Measurements from ENCODE around the gene OR52D1.

Gene OR52D1

GRCh38 chr11:5488385-5488784 lies at the start of gene OR52D1:
Gene OR52D1 (plus strand): TSS chr11:5488685. CDS start chr11:5488707, 22 bp downstream.
- no peak for DNase-seq

GRCh38 chr11:5441414-5441813 lies 47.1 kb upstream of the OR52D1 start, which contains the start of gene OR51I1:
Gene OR51I1 (minus strand): TSS chr11:5441514. CDS start chr11:5441514, 0 bp downstream.
- DNase-seq, result no peak

- DNase-seq, result no peak
Observed at GRCh38 chr11:5443835-5444393, 44.6 kb upstream of the OR52D1 start.

GRCh38 chr11:5449023-5449422 lies 39.5 kb upstream of the OR52D1 start, which contains the start of gene OR51I2:
Gene OR51I2 (plus strand): TSS chr11:5449323. CDS start chr11:5453489, 4,166 bp downstream.
- peak; percentile 1 for DNase-seq

GRCh38 chr11:5449432-5449831 lies 39.1 kb upstream of the OR52D1 start:
- DNase-seq, result no peak

- DNase-seq, result no peak
Observed at GRCh38 chr11:5460983-5461621, 27.4 kb upstream of the OR52D1 start.

GRCh38 chr11:5467527-5467926 lies 21.0 kb upstream of the OR52D1 start:
- DNase-seq, result no peak

GRCh38 chr11:5473921-5474320 lies 14.6 kb upstream of the OR52D1 start:
- DNase-seq, result no peak

- peak; percentile 3 for DNase-seq
Observed at GRCh38 chr11:5476186-5476819, 12.2 kb upstream of the OR52D1 start.

GRCh38 chr11:5486003-5486402 lies 2.5 kb upstream of the OR52D1 start:
- no peak for DNase-seq

- no peak for DNase-seq
Observed at GRCh38 chr11:5486421-5486820, 2.1 kb upstream of the OR52D1 start.

GRCh38 chr11:5488798-5489399 lies 414 bp downstream of the OR52D1 start:
- DNase-seq, result no peak

GRCh38 chr11:5489576-5490357 lies 1.3 kb downstream of the OR52D1 start:
- DNase-seq, result no peak

GRCh38 chr11:5499671-5500070 lies 11.2 kb downstream of the OR52D1 start:
- DNase-seq, result no peak

GRCh38 chr11:5500393-5500801 lies 11.9 kb downstream of the OR52D1 start:
- DNase-seq, result no peak

- DNase-seq, result no peak
Observed at GRCh38 chr11:5504403-5504921, 16.0 kb downstream of the OR52D1 start.

- no peak for DNase-seq
Observed at GRCh38 chr11:5505363-5506048, 17.0 kb downstream of the OR52D1 start.

GRCh38 chr11:5507177-5507932 lies 18.9 kb downstream of the OR52D1 start:
- no peak for DNase-seq

- no peak for DNase-seq
Observed at GRCh38 chr11:5507933-5508305, 19.4 kb downstream of the OR52D1 start.

- no peak for DNase-seq
Observed at GRCh38 chr11:5508605-5509004, 20.1 kb downstream of the OR52D1 start.

- no peak for DNase-seq
Observed at GRCh38 chr11:5509803-5510202, 21.3 kb downstream of the OR52D1 start, which contains the start of gene UBQLN3. Gene UBQLN3 (minus strand): TSS chr11:5509957. CDS start chr11:5509558, 399 bp downstream.
